Neural crest cell (in vitro differentiated cells): ENCODE data around the gene CORT. TPM values are rescaled to one million over a fixed set of nuclear protein-coding genes. Genes with fewer than 3 reads are reported as not detected.
"Not testable (repeated sequence)": the region's sequence is repeated elsewhere in the genome, so short reads cannot be mapped to it uniquely, and the experiment has no call there.

ENCODE experiments used
- DNase-seq: peaks from one replicate; pipeline ENCODE4 v3.0.0; 2021; ENCODE audit warnings: low read depth, mixed read lengths, low spot score
- H3K27ac Mint-ChIP-seq: one replicate; pipeline ENCODE4 v1.8.0; 2021; ENCODE audit warnings: mild to moderate bottlenecking, mixed read lengths; ENCODE audit not compliant: unreplicated experiment
- H3K27me3 Mint-ChIP-seq: 2 replicates; pipeline ENCODE4 v1.8.0; 2021; ENCODE audit warnings: low read depth, mild to moderate bottlenecking, mixed read lengths
- H3K36me3 Mint-ChIP-seq: 2 replicates; pipeline ENCODE4 v1.8.0; 2021; ENCODE audit warnings: low read depth, mild to moderate bottlenecking, mixed read lengths
- H3K4me1 Mint-ChIP-seq: 2 replicates; pipeline ENCODE4 v1.8.0; 2021; ENCODE audit warnings: mixed read lengths
- H3K4me3 Mint-ChIP-seq: one replicate; pipeline ENCODE4 v1.8.0; 2021; ENCODE audit warnings: mild to moderate bottlenecking, mixed read lengths
- H3K9me3 Mint-ChIP-seq: 2 replicates; pipeline ENCODE4 v1.8.0; 2021; ENCODE audit warnings: mixed read lengths
- total RNA-seq: library from RNA; stranded (reverse); gene quantifications from 2 replicates; pipeline ENCODE4 v1.2.1, GENCODE V29; 2021
- TF ChIP-seq, protein P1 (sequence below): fragments of 200-600 bp; sonication (generic); conservative IDR thresholded peaks from 2 replicates; pipeline ENCODE4 v1.5.0; 2021; ENCODE audit warnings: antibody characterized with exemption, mild to moderate bottlenecking

Gene CORT
- total RNA-seq, 1 donor from 2014 or later = 1.2 TPM

DNA sequence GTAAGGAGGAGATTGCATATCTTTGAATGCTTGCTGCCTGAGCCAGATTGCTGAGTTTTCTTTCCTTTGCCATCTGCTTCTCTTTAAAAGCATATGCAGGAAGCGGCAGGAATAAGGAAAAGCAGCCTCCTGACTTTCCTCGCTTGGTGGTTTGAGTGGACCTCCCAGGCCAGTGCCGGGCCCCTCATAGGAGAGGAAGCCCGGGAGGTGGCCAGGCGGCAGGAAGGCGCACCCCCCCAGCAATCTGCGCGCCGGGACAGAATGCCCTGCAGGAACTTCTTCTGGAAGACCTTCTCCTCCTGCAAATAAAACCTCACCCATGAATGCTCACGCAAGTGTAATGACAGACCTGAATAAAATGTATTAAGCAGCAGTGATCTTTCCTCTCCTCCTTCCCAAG, 1.5 kb downstream of the CORT start:
- H3K36me3 Mint-ChIP-seq = peaks cover 6% of the 10 kb centered on the region
- no peaks in the 10 kb centered on the region for H3K9me3 Mint-ChIP-seq
- no peak overlapping the region for H3K4me3 Mint-ChIP-seq

DNA sequence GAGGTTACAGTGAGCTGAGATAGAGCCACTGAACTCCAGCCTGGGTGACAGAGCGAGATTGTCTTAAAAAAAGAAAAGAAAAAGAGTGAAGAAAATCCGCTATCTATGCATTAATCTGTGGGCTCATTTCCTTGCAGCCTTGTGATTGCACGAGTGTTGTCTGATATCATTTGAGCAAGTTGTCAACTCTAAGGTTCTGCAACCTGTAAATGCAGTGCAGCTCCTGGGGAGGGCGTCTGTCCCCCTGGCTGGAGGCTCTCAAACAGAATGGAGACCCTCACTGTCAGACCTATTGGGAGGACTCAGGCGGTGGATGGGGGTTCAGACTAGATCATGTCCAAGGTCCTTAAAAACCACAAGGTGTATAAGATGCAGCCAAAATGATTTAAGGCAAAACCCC, 6.2 kb downstream of the CORT start:
- TF ChIP-seq, protein P1, sequence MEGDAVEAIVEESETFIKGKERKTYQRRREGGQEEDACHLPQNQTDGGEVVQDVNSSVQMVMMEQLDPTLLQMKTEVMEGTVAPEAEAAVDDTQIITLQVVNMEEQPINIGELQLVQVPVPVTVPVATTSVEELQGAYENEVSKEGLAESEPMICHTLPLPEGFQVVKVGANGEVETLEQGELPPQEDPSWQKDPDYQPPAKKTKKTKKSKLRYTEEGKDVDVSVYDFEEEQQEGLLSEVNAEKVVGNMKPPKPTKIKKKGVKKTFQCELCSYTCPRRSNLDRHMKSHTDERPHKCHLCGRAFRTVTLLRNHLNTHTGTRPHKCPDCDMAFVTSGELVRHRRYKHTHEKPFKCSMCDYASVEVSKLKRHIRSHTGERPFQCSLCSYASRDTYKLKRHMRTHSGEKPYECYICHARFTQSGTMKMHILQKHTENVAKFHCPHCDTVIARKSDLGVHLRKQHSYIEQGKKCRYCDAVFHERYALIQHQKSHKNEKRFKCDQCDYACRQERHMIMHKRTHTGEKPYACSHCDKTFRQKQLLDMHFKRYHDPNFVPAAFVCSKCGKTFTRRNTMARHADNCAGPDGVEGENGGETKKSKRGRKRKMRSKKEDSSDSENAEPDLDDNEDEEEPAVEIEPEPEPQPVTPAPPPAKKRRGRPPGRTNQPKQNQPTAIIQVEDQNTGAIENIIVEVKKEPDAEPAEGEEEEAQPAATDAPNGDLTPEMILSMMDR = no peak
- no peaks in the 10 kb centered on the region for H3K27me3 Mint-ChIP-seq
- H3K4me3 Mint-ChIP-seq = peak overlapping the region; percentile 59
- DNase-seq = no peak
- peaks cover 12% of the 10 kb centered on the region for H3K4me1 Mint-ChIP-seq
- no peak overlapping the region for H3K27ac Mint-ChIP-seq
- peaks cover 4% of the 10 kb centered on the region for H3K36me3 Mint-ChIP-seq
- H3K9me3 Mint-ChIP-seq = no peaks in the 10 kb centered on the region

More for the DNA sequence above, 1.5 kb downstream of the CORT start:
- no peak for DNase-seq
- Mint-ChIP-seq H3K27me3 (no peaks in the 10 kb centered on the region), H3K4me1 (peaks cover 21% of the 10 kb centered on the region), H3K27ac (no peak overlapping the region)
- TF ChIP-seq, protein P1 = no peak

DNA sequence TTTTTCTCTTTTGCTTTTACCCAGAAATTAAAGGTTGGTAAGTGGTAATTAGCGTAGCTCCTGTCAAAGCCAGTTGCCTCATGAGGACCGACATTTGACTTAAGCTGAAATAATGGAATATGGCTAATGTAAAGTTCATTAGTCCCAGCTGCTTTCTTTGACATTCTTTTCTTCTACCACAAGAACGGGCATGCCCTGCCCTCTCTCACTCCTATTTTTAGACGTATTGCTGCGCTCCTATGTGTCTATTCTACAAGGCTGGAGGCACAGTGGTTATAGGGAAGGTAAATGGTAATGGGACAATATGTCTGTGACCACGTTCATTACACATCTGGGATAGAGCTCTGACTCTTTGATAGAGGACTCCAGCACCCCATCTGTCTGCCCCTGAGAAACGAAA, 6.8 kb downstream of the CORT start:
- no peak overlapping the region for H3K27ac Mint-ChIP-seq

DNA sequence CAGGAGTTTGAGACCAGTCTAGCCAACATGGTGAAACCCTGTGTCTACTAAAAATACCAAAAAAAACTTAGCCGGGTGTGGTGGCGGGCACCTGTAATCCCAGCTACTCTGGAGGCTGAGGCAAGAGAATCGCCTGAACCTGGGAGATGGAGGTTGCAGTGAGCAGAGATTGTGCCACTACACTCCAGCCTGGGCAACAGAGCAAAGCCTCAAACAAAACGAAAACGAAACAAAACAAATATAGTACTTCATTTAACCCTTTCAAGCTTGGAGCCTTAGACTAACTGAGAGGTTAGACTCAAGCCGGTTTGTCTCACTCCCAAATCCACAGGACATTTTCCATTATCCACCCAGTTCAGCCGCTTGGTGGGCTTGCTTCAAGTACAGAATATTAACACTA, 7.6 kb downstream of the CORT start:
- not testable (repeated sequence) for H3K27ac Mint-ChIP-seq, H3K36me3 Mint-ChIP-seq, H3K27me3 Mint-ChIP-seq, H3K4me3 Mint-ChIP-seq, H3K4me1 Mint-ChIP-seq, DNase-seq, H3K9me3 Mint-ChIP-seq

More for the DNA sequence above, 6.8 kb downstream of the CORT start:
- TF ChIP-seq, protein P1 = no peak
- Mint-ChIP-seq H3K36me3 (peaks cover 10% of the 10 kb centered on the region), H3K27me3 (no peaks in the 10 kb centered on the region), H3K9me3 (no peaks in the 10 kb centered on the region), H3K4me3 (no peak overlapping the region), H3K4me1 (peaks cover 6% of the 10 kb centered on the region)
- no peak for DNase-seq

DNA sequence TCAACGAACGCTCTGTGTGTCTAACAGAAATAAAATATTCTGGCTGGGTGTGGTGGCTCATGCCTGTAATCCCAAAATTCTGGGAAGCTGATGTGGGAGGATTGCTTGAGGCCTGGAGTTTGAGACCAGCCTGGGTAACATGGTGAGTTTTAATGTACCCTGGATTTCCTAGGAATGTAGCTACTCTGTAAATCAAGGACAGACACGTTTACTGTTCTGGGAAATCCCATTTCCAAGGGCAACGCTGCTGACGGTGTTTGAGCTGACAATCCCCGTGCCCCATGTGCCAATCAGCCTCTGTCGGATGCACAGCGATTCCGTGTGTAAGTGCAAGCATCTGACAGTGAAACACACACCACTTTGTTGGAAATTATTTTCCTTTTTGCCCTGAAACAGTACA, 8.0 kb downstream of the CORT start:
- TF ChIP-seq, protein P1 = no peak
- Mint-ChIP-seq H3K9me3 (no peaks in the 10 kb centered on the region), H3K36me3 (peaks cover 10% of the 10 kb centered on the region), H3K27me3 (no peaks in the 10 kb centered on the region), H3K27ac (no peak overlapping the region), H3K4me1 (peaks cover 4% of the 10 kb centered on the region), H3K4me3 (no peak overlapping the region)
- no peak for DNase-seq

DNA sequence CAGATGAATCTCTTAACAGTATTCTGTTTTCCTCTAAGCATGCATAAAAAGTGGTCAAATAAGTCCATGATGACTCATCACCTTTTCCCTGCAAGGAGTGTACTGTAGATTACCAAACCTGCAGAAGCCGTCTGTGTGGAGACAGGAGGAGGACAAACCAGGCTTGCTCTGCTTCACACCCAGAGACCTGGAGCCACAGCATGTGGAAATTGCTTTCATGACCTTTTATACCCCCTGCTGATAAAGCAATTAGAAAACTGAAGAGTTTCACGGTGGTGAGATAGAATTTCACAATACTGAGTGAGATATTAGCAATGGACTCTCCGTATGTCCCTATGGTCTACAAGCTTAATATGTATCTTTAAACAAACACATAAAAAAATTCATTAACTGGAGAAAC, 9.4 kb downstream of the CORT start:
- peaks cover 4% of the 10 kb centered on the region for H3K4me1 Mint-ChIP-seq

More for the DNA sequence above, 9.4 kb downstream of the CORT start:
- Mint-ChIP-seq H3K27me3 (no peaks in the 10 kb centered on the region), H3K9me3 (no peaks in the 10 kb centered on the region), H3K36me3 (peaks cover 10% of the 10 kb centered on the region), H3K4me3 (no peak overlapping the region), H3K27ac (no peak overlapping the region)
- TF ChIP-seq, protein P1 = no peak
- DNase-seq = no peak
